Gastroesophageal sphincter (tissue), 3 donors: ENCODE results near the gene PELI2.

Experiments
- EP300 ChIP-seq: sonication (generic); formaldehyde crosslinking; IDR thresholded peaks from one replicate; pipeline ENCODE4 v1.6.1; 2017; ENCODE audit warnings: antibody characterized with exemption, mild to moderate bottlenecking
- POLR2A ChIP-seq, 2 donors: fragments of 450-650 bp; IDR thresholded peaks; one replicate each; pipeline ENCODE4 v1.6.1; 2017; ENCODE audit warnings: antibody characterized with exemption in 2 of 2, mild to moderate bottlenecking in 2 of 2, moderate library complexity in 1 of 2
- POLR2AphosphoS5 ChIP-seq: sonication (generic); formaldehyde crosslinking; IDR thresholded peaks from one replicate; pipeline ENCODE4 v1.6.1; 2017; ENCODE audit warnings: antibody characterized with exemption
- TF ChIP-seq, protein P1 (sequence below), 4 experiments: fragments of 200-600 bp in 2 of 4; fragments of 450-650 bp in 2 of 4; sonication (generic) in 1 of 4; IDR thresholded peaks; one replicate each; pipeline ENCODE4 v1.5.1; 2017 to 2019; ENCODE audit warnings: antibody characterized with exemption in 4 of 4, mild to moderate bottlenecking in 2 of 4, moderate library complexity in 2 of 4

DNA sequence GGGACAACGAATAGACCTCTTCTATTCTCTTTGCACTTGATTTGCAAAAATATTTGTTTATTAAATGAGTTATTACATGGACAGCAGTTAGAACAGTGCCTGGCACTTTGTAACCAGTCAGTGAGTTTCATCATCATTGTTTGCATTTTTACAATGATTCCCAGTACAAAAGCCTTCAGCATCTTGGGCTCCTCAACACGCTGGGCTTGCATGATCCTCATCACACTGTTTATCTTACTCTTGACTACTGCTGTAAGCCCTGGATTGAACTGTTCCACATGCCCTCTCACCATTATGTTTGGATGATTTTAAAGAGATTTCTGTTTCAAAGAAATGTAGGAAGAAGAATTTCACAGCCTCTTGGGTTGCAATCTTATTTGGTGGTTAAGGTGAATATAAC, 204.3 kb downstream of the PELI2 start:
- TF ChIP-seq POLR2A (IDR thresholded peaks at IDR 0.05) (no peak), POLR2AphosphoS5 (no peak), EP300 (no peak)
- TF ChIP-seq, protein P1, sequence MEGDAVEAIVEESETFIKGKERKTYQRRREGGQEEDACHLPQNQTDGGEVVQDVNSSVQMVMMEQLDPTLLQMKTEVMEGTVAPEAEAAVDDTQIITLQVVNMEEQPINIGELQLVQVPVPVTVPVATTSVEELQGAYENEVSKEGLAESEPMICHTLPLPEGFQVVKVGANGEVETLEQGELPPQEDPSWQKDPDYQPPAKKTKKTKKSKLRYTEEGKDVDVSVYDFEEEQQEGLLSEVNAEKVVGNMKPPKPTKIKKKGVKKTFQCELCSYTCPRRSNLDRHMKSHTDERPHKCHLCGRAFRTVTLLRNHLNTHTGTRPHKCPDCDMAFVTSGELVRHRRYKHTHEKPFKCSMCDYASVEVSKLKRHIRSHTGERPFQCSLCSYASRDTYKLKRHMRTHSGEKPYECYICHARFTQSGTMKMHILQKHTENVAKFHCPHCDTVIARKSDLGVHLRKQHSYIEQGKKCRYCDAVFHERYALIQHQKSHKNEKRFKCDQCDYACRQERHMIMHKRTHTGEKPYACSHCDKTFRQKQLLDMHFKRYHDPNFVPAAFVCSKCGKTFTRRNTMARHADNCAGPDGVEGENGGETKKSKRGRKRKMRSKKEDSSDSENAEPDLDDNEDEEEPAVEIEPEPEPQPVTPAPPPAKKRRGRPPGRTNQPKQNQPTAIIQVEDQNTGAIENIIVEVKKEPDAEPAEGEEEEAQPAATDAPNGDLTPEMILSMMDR (IDR thresholded peaks at IDR 0.05), result no peak
